ENCODE data around the gene ELP2. TPM values are rescaled to one million over a fixed set of nuclear protein-coding genes. Genes with fewer than 3 reads are reported as not detected.
"Not testable (repeated sequence)": the region's sequence is repeated elsewhere in the genome, so short reads cannot be mapped to it uniquely, and the experiment has no call there.

Gene ELP2
- total RNA-seq, 1 donor from 2014 or later = 72.9 TPM

GRCh38 chr18:36089001-36089400 is 40.7 kb upstream of the ELP2 start:
- FAIRE-seq (no peak), DNase-seq (ENCODE audit: low read depth) (peak; percentile 87)
- Histone ChIP-seq H3K36me3 (ENCODE audit: control insufficient read depth, insufficient read depth, low read length) (no peaks in the 10 kb centered on the region), H3K4me3 (ENCODE audit: low read depth, low read length) (no peak overlapping the region), H3K27me3 (ENCODE audit: control insufficient read depth, insufficient read depth, low read length) (no peaks in the 10 kb centered on the region)
- TF ChIP-seq, protein P1, sequence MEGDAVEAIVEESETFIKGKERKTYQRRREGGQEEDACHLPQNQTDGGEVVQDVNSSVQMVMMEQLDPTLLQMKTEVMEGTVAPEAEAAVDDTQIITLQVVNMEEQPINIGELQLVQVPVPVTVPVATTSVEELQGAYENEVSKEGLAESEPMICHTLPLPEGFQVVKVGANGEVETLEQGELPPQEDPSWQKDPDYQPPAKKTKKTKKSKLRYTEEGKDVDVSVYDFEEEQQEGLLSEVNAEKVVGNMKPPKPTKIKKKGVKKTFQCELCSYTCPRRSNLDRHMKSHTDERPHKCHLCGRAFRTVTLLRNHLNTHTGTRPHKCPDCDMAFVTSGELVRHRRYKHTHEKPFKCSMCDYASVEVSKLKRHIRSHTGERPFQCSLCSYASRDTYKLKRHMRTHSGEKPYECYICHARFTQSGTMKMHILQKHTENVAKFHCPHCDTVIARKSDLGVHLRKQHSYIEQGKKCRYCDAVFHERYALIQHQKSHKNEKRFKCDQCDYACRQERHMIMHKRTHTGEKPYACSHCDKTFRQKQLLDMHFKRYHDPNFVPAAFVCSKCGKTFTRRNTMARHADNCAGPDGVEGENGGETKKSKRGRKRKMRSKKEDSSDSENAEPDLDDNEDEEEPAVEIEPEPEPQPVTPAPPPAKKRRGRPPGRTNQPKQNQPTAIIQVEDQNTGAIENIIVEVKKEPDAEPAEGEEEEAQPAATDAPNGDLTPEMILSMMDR (IDR thresholded peaks at IDR 0.05; ENCODE audit: insufficient read depth, low read length, severe bottlenecking) = no peak

DNA sequence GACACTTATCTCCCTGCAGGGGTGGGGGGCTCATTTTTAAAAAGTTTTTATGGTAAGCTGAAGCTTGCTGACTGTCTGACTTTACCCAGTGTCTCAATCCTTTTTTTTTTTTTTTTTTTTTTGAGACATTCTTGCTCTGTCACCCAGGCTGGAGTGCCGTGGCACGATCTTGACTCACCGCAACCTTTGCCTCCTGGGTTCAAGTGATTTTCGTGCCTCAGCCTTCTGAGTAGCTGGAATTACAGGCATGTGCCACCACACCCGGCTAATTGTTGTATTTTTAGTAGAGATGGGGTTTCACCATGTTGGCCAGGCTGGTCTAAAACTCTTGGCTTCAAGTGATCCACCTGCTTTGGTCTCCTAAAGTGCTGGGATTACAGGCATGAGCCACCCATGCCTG is 37.6 kb upstream of the ELP2 start:
- not testable (repeated sequence) for H3K4me3 ChIP-seq (ENCODE audit: low read depth, low read length); DNase-seq (ENCODE audit: low read depth); H3K27me3 ChIP-seq (ENCODE audit: control insufficient read depth, insufficient read depth, low read length); FAIRE-seq; H3K36me3 ChIP-seq (ENCODE audit: control insufficient read depth, insufficient read depth, low read length)

GRCh38 chr18:36094431-36094830 is 35.3 kb upstream of the ELP2 start:
- FAIRE-seq = no peak
- DNase-seq (ENCODE audit: low read depth) = no peak
- H3K4me3 ChIP-seq (ENCODE audit: low read depth, low read length) = no peak overlapping the region
- TF ChIP-seq, protein P1 (IDR thresholded peaks at IDR 0.05; ENCODE audit: insufficient read depth, low read length, severe bottlenecking) = no peak
- H3K36me3 ChIP-seq (ENCODE audit: control insufficient read depth, insufficient read depth, low read length) = no peaks in the 10 kb centered on the region
- no peaks in the 10 kb centered on the region for H3K27me3 ChIP-seq (ENCODE audit: control insufficient read depth, insufficient read depth, low read length)

DNA sequence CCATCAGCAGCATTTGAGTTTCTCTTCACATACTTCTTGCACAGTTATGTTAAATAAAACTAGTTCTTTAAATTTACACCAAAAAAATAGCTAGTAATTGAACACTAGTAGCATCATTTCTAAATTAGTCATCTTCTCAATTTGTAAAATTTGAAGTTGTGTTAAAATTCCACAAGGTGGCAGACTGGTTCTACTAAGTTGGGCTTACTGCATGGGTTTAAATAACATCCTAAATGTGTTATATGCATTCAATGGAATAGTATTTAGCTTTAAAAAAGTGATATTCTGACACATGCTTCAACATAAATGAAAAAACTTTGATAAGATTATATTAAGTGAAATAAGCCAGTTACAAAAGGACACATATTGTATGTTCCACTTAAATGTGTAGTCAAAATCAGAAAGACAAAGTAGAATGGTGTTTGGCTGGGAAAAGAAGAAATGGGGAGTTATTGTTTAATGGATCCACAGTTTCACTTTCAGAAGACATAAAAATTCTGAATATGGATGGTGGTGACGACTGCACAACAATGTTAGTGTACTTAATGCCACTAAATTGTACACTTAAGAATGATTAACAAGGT is 33.7 kb upstream of the ELP2 start:
- H3K27me3 ChIP-seq (ENCODE audit: control insufficient read depth, insufficient read depth, low read length) = no peaks in the 10 kb centered on the region
- FAIRE-seq (no peak), DNase-seq (ENCODE audit: low read depth) (peak; percentile 71)
- TF ChIP-seq, protein P1 (IDR thresholded peaks at IDR 0.05; ENCODE audit: insufficient read depth, low read length, severe bottlenecking) = peak; percentile 21
- H3K4me3 ChIP-seq (ENCODE audit: low read depth, low read length) = no peak overlapping the region
- H3K36me3 ChIP-seq (ENCODE audit: control insufficient read depth, insufficient read depth, low read length) = no peaks in the 10 kb centered on the region

GRCh38 chr18:36096955-36097354 is 32.7 kb upstream of the ELP2 start:
- DNase-seq (ENCODE audit: low read depth) = no peak
- no peak overlapping the region for H3K4me3 ChIP-seq (ENCODE audit: low read depth, low read length)
- FAIRE-seq = no peak
- no peaks in the 10 kb centered on the region for H3K36me3 ChIP-seq (ENCODE audit: control insufficient read depth, insufficient read depth, low read length)
- TF ChIP-seq, protein P1 (IDR thresholded peaks at IDR 0.05; ENCODE audit: insufficient read depth, low read length, severe bottlenecking) = no peak
- H3K27me3 ChIP-seq (ENCODE audit: control insufficient read depth, insufficient read depth, low read length) = no peaks in the 10 kb centered on the region

DNA sequence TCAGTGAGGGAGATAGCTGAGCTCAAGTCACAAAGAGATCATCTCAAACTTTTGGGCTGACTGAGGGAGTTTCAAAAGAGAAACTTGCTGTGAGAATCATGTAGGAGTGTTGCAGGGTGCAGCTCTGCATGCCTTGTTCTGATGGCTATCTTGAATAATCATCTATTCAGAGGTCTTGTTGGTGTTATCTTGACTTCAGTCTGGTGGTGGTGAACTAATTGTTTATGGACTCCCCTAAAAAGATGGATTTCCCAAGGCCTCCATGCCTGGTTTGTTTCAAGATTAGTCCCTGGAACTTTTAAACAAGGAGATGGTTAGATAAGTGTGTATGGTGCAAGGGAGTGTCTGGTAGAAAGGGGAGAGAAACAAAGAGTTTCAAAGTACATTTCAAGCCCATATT is 30.4 kb upstream of the ELP2 start:
- Histone ChIP-seq H3K4me3 (ENCODE audit: low read depth, low read length) (no peak overlapping the region), H3K36me3 (ENCODE audit: control insufficient read depth, insufficient read depth, low read length) (no peaks in the 10 kb centered on the region), H3K27me3 (ENCODE audit: control insufficient read depth, insufficient read depth, low read length) (no peaks in the 10 kb centered on the region)
- FAIRE-seq (no peak), DNase-seq (ENCODE audit: low read depth) (no peak)
- TF ChIP-seq, protein P1 (IDR thresholded peaks at IDR 0.05; ENCODE audit: insufficient read depth, low read length, severe bottlenecking) = no peak

Data from bronchial epithelial cell (primary cell).